Measurements from ENCODE around the gene INPP5D.
"Not testable (repeated sequence)": the region's sequence is repeated elsewhere in the genome, so short reads cannot be mapped to it uniquely, and the experiment has no call there.

Gene INPP5D

GRCh38 chr2:233098618-233099017 is 38.5 kb downstream of the INPP5D start:
- Histone ChIP-seq H3F3A (ENCODE audit: insufficient read depth, low read length) (0 out of 2 replicates have a peak, but pooled peaks cover 4% of the 10 kb centered on the region), H3K27ac (ENCODE audit: low read depth, low read length, poor library complexity, severe bottlenecking) (peak overlapping the region; percentile 34), H3K9ac (ENCODE audit: low read length) (no peak overlapping the region), H3K9me2 (ENCODE audit: low read depth, low read length) (no peaks in the 10 kb centered on the region), H3K9me3 (ENCODE audit: low read length) (no peaks in the 10 kb centered on the region), H3K79me2 (ENCODE audit: insufficient read depth, low read length) (no peaks in the 10 kb centered on the region; the same call in 1 of the 2 replicates), H3K4me2 (ENCODE audit: low read length) (no peak overlapping the region), H3K36me3 (ENCODE audit: insufficient read depth, low read length) (0 out of 2 replicates have a peak, but pooled peaks cover 7% of the 10 kb centered on the region), H3K27me3 (ENCODE audit: insufficient read depth, low read length) (no peaks in the 10 kb centered on the region), H2AFZ (ENCODE audit: low read length) (no peak overlapping the region), H3K4me1 (ENCODE audit: insufficient read depth, low read length, severe bottlenecking) (peaks cover 53% of the 10 kb centered on the region), H3K4me3 (ENCODE audit: low read depth, low read length, poor library complexity, severe bottlenecking) (no peak overlapping the region), H4K20me1 (ENCODE audit: insufficient read depth, low read length) (no peaks in the 10 kb centered on the region)
- TF ChIP-seq CTCF (IDR thresholded peaks at IDR 0.05; ENCODE audit: low read length) (peak; percentile 71), EZH2 (IDR thresholded peaks at IDR 0.05; ENCODE audit: borderline replicate concordance, low read length) (no peak)

- not testable (repeated sequence) for H4K20me1 ChIP-seq (ENCODE audit: insufficient read depth, low read length); H3K36me3 ChIP-seq (ENCODE audit: insufficient read depth, low read length); H3K9me2 ChIP-seq (ENCODE audit: low read depth, low read length); H3K79me2 ChIP-seq (ENCODE audit: insufficient read depth, low read length); H2AFZ ChIP-seq (ENCODE audit: low read length); H3K9me3 ChIP-seq (ENCODE audit: low read length); H3F3A ChIP-seq (ENCODE audit: insufficient read depth, low read length); H3K27me3 ChIP-seq (ENCODE audit: insufficient read depth, low read length)
- Histone ChIP-seq H3K4me2 (ENCODE audit: low read length) (peak overlapping the region; percentile 76), H3K4me3 (ENCODE audit: low read depth, low read length, poor library complexity, severe bottlenecking) (peak overlapping the region; percentile 44), H3K9ac (ENCODE audit: low read length) (peak overlapping the region; percentile 65; the same call in 1 of the 2 replicates), H3K4me1 (ENCODE audit: insufficient read depth, low read length, severe bottlenecking) (peaks cover 51% of the 10 kb centered on the region), H3K27ac (ENCODE audit: low read depth, low read length, poor library complexity, severe bottlenecking) (peak overlapping the region; percentile 98)
Measured at GRCh38 chr2:233099820-233100191, 39.7 kb downstream of the INPP5D start.

- H3K79me2 ChIP-seq (ENCODE audit: insufficient read depth, low read length) = no peaks in the 10 kb centered on the region; the same call in 1 of the 2 replicates
- no peaks in the 10 kb centered on the region for H3K27me3 ChIP-seq (ENCODE audit: insufficient read depth, low read length)
- TF ChIP-seq EZH2 (IDR thresholded peaks at IDR 0.05; ENCODE audit: borderline replicate concordance, low read length) (no peak), CTCF (IDR thresholded peaks at IDR 0.05; ENCODE audit: low read length) (no peak)
- peaks cover 51% of the 10 kb centered on the region for H3K4me1 ChIP-seq (ENCODE audit: insufficient read depth, low read length, severe bottlenecking)
- H3K9me3 ChIP-seq (ENCODE audit: low read length) = no peaks in the 10 kb centered on the region
- H3F3A ChIP-seq (ENCODE audit: insufficient read depth, low read length) = 0 out of 2 replicates have a peak, but pooled peaks cover 4% of the 10 kb centered on the region
- H3K9ac ChIP-seq (ENCODE audit: low read length) = peak overlapping the region; percentile 65; the same call in 1 of the 2 replicates
- H3K4me3 ChIP-seq (ENCODE audit: low read depth, low read length, poor library complexity, severe bottlenecking) = peak overlapping the region; percentile 44
- peak overlapping the region; percentile 98 for H3K27ac ChIP-seq (ENCODE audit: low read depth, low read length, poor library complexity, severe bottlenecking)
- peaks cover 8% of the 10 kb centered on the region; the same call in 1 of the 2 replicates for H3K36me3 ChIP-seq (ENCODE audit: insufficient read depth, low read length)
- H4K20me1 ChIP-seq (ENCODE audit: insufficient read depth, low read length) = no peaks in the 10 kb centered on the region
- no peak overlapping the region for H2AFZ ChIP-seq (ENCODE audit: low read length)
- H3K9me2 ChIP-seq (ENCODE audit: low read depth, low read length) = no peaks in the 10 kb centered on the region
- H3K4me2 ChIP-seq (ENCODE audit: low read length) = peak overlapping the region; percentile 76
Measured at GRCh38 chr2:233100192-233100998, 40.3 kb downstream of the INPP5D start.

All from OCI-LY1 (cell line).